Activated CD4-positive, alpha-beta T cell treated with anti-CD3 and anti-CD28 coated beads, Interleukin-2, amount 50 U/mL, for 48 hours (primary cell): Measurements from ENCODE around the gene C1QTNF9B.

Source experiments
- DNase-seq, 2 experiments: peaks; one replicate each; pipeline ENCODE4 v3.0.0-alpha.2; 2020

Gene C1QTNF9B

DNA sequence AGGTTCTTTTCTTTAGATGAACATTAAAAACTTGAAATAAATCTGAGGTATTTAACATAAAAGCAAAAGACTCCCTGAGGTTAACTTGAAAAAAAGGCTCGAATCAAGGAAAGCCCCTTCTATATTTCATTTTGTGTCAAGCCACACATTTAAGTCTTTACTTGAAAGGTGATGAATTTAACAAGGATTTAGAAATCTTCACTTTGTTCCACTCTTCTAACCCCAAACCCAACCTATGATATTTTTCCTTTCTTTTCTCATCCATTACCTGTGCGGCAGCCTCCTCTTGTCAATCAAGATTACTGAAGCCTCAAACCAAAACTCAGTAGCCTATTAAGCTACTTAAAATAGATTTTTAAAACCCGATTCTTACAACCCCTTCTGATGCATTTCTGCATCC lies 41.9 kb downstream of the C1QTNF9B start:
- DNase-seq, result no peak

DNA sequence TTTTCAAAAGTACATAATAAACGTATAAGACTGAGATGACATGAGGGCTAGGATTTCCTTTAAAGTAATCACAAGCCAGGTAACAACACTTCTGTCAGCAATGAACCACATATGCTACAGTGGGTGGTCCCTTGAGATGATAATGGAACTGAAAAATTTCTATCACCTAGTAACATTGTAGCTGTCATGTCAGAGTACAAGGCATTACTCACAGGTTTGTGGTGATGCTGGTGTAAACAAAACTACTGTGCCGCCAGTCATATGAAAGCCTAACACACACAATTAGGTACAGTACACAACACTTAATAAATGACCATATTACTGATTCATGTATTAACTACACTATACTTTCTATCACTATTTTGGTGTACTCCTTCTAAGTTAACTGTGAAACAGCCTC lies 45.0 kb downstream of the C1QTNF9B start:
- no peak for DNase-seq

DNA sequence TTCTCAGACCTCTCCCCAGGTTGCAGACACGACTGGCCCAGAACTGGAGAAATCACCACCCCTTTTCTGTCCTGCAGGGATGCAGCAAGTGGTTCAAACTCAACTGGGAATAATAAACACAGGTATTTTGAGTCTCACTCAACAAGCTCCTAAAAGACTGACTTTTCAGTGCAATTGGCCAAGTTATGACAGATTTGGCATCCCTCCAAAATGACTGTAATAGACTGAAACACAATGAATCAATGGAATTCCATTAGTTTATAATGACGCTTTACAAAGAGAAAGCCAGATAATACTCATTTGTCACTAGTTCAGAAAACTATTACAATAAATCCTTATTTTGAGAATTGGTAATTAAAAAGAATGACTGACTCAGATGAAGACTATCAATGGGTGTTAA lies 46.2 kb downstream of the C1QTNF9B start:
- no peak for DNase-seq

DNA sequence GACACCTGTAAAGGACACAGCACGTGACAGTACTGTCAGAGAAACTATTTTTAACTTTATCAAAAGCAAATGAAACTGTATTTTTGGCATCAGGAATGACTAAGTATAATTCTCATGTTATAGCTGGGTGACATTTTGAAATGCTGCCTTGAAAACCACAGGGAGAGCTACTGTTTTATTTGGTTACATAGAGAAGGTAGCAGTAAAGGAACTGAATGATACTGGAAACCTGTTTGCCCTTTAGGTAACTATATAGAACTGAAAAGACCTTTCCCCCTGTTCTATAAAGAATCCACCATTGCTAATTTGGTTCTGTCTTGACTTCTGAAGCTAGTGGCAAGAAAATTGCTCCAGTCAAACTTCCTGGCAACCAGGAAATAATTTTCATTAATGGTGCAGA lies 47.2 kb downstream of the C1QTNF9B start:
- no peak for DNase-seq

DNA sequence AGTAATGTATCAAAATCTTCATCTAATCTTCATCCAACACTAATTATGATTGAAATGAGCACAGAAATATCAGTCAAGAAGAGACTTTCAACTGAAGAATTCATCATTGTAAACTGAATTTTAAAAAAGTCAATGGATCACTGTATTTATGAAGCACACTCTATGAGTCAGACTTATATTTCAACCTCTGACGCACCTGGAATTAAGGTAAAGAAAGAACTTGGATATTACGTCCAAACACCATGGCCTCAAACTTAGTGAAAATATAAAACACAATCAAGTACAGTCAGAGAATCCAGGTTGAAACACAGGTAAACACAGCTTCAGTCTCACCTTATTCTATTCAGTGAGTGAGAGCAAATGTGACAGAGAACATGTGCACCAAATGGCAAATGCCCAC lies 47.6 kb downstream of the C1QTNF9B start:
- no peak for DNase-seq

DNA sequence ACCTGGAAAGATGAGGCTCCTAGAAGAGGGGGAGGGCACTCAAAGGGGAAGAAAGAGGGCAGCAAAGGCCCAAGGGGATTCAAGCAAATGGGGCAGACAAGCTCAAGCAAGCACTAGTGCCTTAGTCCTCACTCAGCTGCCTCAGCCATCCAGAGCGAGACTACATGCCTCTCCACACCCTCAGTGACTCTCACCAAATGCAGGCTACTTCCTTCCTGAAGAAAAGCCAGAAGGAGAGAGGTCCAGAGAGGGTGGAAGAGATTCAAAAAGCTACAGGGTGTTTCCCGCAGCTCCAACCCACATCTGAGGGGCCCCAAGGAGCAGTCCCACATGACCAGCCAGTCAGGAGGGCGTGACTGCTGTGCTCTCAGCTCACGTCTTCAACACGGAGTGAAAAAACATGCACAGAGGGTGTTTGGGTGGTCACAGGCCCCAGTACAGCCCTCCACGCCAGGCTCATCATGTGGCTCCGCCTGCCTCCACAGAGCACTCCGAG lies 48.6 kb downstream of the C1QTNF9B start:
- DNase-seq, result no peak

DNA sequence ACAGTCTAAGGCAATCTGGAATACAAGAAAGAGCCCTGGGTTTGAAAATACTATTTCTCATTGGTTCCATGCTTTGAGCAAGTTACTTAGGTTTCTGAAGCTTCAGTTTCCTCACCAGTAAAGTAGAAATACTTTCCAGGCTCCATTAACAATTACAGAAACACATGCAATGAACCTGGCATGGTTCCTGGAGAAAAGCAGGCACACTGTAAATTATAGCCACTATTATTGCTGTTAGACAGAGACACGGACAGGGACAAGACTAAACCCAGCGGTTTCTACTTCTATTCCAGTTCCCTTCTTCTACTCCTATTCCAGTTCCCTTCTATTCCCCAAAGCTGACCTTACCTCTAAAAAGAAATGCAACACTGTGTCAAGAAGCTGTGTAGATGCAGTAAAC lies 49.3 kb downstream of the C1QTNF9B start:
- DNase-seq, result no peak

DNA sequence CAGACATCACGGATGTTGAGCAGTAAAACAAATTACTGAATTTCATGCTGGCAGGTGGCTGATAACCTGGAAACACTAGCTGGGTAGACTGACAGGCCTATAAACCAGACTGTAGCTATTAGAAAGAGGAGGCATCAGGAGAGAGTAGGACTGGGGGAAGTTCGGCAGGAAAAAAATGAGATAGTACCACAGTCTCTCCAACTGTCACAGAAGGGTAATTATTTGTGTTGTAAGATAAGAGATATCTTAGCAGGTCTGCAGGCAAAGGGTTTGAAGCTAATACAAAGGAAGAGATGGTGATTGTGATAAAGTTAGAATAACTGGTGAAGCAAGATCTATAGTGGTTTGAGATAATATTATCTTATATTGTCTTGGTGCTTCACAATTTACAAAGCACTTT lies 49.8 kb downstream of the C1QTNF9B start:
- DNase-seq, result no peak

DNA sequence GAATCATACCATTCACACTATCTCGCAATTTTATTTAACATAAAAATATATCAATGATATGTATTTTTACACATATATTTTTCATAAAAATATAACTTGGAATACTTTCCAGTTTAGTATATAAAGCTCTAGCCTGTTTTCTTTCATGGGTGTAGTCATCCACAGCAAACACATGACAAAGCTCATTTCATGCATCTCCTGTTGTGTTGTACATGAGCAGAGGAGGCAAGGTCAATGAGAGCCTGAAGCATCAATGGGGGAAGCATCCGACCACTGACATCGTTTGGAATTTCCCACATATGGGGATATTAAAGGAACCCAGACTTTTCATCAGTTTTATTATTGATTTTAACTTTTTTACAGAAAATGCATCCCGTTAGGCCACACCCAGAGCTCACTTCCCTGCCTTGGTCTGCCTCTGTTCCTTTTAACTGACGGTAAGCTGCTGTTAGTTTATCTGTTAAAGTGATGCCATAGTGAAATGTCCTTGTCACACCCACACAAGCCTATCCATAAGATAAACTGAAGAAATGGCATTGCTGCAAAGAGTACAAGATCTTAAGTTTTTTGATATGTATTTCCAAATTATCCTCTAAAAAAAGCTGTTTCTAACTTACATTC lies 52.1 kb downstream of the C1QTNF9B start:
- DNase-seq, result no peak

DNA sequence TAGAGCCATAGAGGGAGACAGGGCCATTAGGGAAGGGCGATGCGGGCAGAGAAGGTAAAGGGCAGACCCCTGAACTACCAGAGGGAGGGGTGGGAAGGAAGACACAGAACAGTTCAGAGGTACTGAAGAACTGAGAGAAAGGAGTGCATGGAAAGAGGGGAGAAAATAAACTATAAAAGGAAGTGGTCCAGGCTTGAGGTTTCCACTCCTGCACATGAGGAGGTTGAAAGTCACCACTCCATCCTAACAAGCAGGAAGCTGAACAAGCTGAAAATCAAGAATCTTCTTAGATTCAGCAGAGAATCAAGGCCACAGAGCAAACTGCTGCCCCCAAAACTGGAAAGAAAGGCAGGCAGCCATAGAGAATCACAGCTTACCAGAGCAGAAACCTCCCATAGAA lies 53.2 kb downstream of the C1QTNF9B start:
- no peak for DNase-seq

DNA sequence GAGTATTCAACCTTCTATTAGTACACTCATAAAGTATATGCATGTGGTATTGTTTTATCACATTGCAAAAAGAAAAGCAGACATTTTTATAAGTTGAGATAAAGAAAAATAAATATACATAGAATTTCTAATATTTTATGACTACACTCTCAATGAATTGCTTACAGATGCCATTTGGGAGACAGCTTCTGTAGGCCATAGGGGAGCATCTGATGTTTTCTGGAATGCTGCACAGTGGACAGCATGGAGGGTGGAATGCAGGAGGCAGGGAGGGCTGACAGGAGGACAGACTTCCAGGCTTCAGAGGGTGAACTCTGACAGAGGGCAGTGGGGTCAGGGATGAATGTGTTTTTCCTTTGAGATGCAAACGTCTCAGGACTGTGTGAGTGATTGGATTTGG lies 53.9 kb downstream of the C1QTNF9B start:
- DNase-seq, result no peak

DNA sequence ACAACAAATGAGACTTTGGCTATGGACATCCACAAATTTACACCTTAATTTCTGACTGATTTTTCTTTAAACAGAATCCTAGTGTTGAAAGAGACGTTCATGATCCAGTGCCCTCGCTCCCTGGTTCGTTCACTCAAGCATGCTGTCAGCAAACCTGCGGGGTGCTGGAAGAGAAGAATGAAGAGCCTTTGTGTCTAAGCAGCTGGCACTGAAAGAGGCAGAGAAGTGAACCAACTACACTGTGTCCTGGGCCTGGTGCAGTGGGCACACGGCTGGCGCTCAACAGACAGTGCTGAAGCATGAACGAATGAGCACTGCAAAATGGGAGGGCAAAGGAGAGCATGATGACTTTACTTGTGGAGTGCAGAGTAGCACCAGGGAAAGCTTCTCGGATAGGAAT lies 54.9 kb downstream of the C1QTNF9B start:
- DNase-seq, result no peak
